Measurements from ENCODE around the gene TEKT1. TPM values are rescaled to one million over a fixed set of nuclear protein-coding genes. Genes with fewer than 3 reads are reported as not detected.

TEKT1 gene
- total RNA-seq, 1 donor = not detected

Small RNA genes lying within 50 kb of the gene (small RNA-seq; reads per million reads assigned to genes)
- gene AC004706.2 = not detected

Other genes with a start within 250 kb of the TEKT1 start
- gene KIAA0753, start 191.0 kb downstream of the TEKT1 start, total RNA-seq = 17.0 and 23.6 TPM in 2 replicates
- gene TXNDC17, start 190.7 kb downstream of the TEKT1 start, total RNA-seq = 70.6 and 79.0 TPM in 2 replicates
- gene MED31, start 180.1 kb downstream of the TEKT1 start, total RNA-seq = 5.4 and 9.1 TPM in 2 replicates
- gene C17orf100, start 180.0 kb downstream of the TEKT1 start, total RNA-seq = 0.29 and 0.72 TPM in 2 replicates
- not detected in 2 replicates for gene SLC13A5, start 118.4 kb downstream of the TEKT1 start, total RNA-seq
- gene XAF1, start 75.7 kb downstream of the TEKT1 start, total RNA-seq = 36.2 and 48.5 TPM in 2 replicates
- gene FBXO39, start 55.5 kb downstream of the TEKT1 start, total RNA-seq = 0.36 and 0.59 TPM in 2 replicates
- not detected in 2 replicates for gene ALOX12, start 164.3 kb upstream of the TEKT1 start, total RNA-seq
- 37.3 and 38.9 TPM in 2 replicates for gene RNASEK, start 180.9 kb upstream of the TEKT1 start, total RNA-seq
- gene BCL6B, start 191.3 kb upstream of the TEKT1 start, total RNA-seq = not detected in 2 replicates
- gene SLC16A13, start 204.3 kb upstream of the TEKT1 start, total RNA-seq = 1.2 and 1.4 TPM in 2 replicates
- 0.29 and 0.36 TPM in 2 replicates for gene SLC16A11, start 212.4 kb upstream of the TEKT1 start, total RNA-seq
- not detected in 2 replicates for gene CLEC10A, start 248.5 kb upstream of the TEKT1 start, total RNA-seq